Right lobe of liver (tissue), 6 donors: Measurements from ENCODE around the gene SYNE3. TPM values are rescaled to one million over a fixed set of nuclear protein-coding genes. Genes with fewer than 3 reads are reported as not detected.

Experiments used
- ATAC-seq, 4 donors: fragments of 200-7000 bp; cut with Tn5 transposase; one replicate each; pipeline ENCODE4 v1.9.1; 2020; ENCODE audit warnings: mild to moderate bottlenecking in 4 of 4, moderate library complexity in 4 of 4
- DNase-seq, 3 donors: peaks; one replicate each; pipeline ENCODE4 v3.0.0-alpha.2; 2020
- H3K27ac ChIP-seq, 3 donors: fragments of 200-600 bp; one replicate each; pipeline ENCODE4 v1.8.0; 2022
- H3K27me3 ChIP-seq, 2 donors: fragments of 200-600 bp; one replicate each; pipeline ENCODE4 v1.8.0; 2022
- H3K36me3 ChIP-seq, 4 donors: fragments of 200-600 bp; sonication (generic) in 1 of 4; one replicate each; pipeline versions ENCODE4 v1.5.1 to v1.8.0; 2017 to 2022; ENCODE audit warnings: control low read depth in 1 of 4
- H3K4me1 ChIP-seq, 4 donors: fragments of 200-600 bp; sonication (generic) in 1 of 4; one replicate each; pipeline versions ENCODE4 v1.5.1 to v1.8.0; 2017 to 2022; ENCODE audit warnings: control low read depth in 1 of 4
- H3K4me3 ChIP-seq, 3 donors: fragments of 200-600 bp; one replicate each; pipeline ENCODE4 v1.8.0; 2022
- H3K9me3 ChIP-seq, 4 donors: fragments of 200-600 bp; sonication (generic) in 1 of 4; one replicate each; pipeline versions ENCODE4 v1.5.1 to v1.8.0; 2017 to 2022; ENCODE audit warnings: control low read depth in 1 of 4
- CTCF ChIP-seq, 4 donors: fragments of 200-600 bp in 3 of 4; fragments of 450-650 bp in 1 of 4; IDR thresholded peaks; one replicate each; pipeline versions ENCODE4 v1.5.1 to v1.8.0; 2016 to 2022; ENCODE audit warnings: antibody characterized with exemption in 4 of 4, mild to moderate bottlenecking in 2 of 4
- POLR2A ChIP-seq: fragments of 450-650 bp; IDR thresholded peaks from one replicate; pipeline ENCODE4 v1.6.1; 2017; ENCODE audit warnings: antibody characterized with exemption, mild to moderate bottlenecking
- WGBS: methylation state at CpG from one replicate; pipeline ENCODE4 v1.1.6; 2018; ENCODE audit warnings: low coverage, low lambda C conversion rate; ENCODE audit not compliant: insufficient coverage; ENCODE audit errors: missing lambda C conversion rate; 5-methylcytosine and 5-hydroxymethylcytosine counted together
- intact Hi-C, 2 donors: fragments of 100-400 bp; cut with DNase I; formaldehyde crosslinking; loops; one replicate each; pipeline versions ENCODE4 v1.11.2 to v1.14.1; 2022
- total RNA-seq, 6 experiments: library from RNA; depleted of rRNA in 2 of 6; stranded (reverse); fragments of >200 nt in 2 of 6; fragmentation: NEBNext Ultra II Directional in 3 of 6; extraction: Animal tissue kit (Norgen Biotek cat#: 25700) in 3 of 6; gene quantifications; one replicate each; pipeline versions ENCODE4 v1.1.0 to v1.2.4, GENCODE V29; 2016 to 2023
- donor health status: DM: no; HTN: yes; CAD: no.
- donor health status: DM: no; HTN: no; CAD: no.
- donor health status: DM: no; HTN: no; CAD: no.
- donor health status: DM: no; HTN: yes; CAD: no.
- donor health status: DM: no; HTN: yes; CAD: no.

SYNE3 gene
- total RNA-seq, 6 experiments from 2014 or later, result 3.7 to 11.6 (median 5.0) TPM

- 82% methylated on average over 1 of the region's 9 CpGs for WGBS
- Histone ChIP-seq H3K27ac (no peak overlapping the region), H3K27me3 (no peaks in the 10 kb centered on the region), H3K9me3 (no peaks in the 10 kb centered on the region), H3K4me3 (no peak overlapping the region), H3K36me3 (no peaks in the 10 kb centered on the region), H3K4me1 (peaks cover 0 to 24% (median 0%) of the 10 kb centered on the region in 4 donors)
- DNase-seq (no peak), ATAC-seq (no peak)
- TF ChIP-seq POLR2A, result no peak
- no peak for TF ChIP-seq CTCF (IDR thresholded peaks at IDR 0.05)
- intact Hi-C loops, result no loop called here
Measured at GRCh38 chr14:95480887-95481226, 35.6 kb downstream of the SYNE3 start.

- WGBS, result 74% methylated on average over 5 of the region's 11 CpGs
- Histone ChIP-seq H3K36me3 (no peaks in the 10 kb centered on the region), H3K27ac (no peak overlapping the region), H3K9me3 (no peaks in the 10 kb centered on the region), H3K4me1 (peaks cover 0 to 24% (median 0%) of the 10 kb centered on the region in 4 donors), H3K27me3 (no peaks in the 10 kb centered on the region), H3K4me3 (no peak overlapping the region)
- intact Hi-C loops, result no loop called here
- ATAC-seq, result peak; percentile 19 to 43 (median 30)
- no peak for DNase-seq
- TF ChIP-seq POLR2A (no peak), CTCF (IDR thresholded peaks at IDR 0.05) (no peak)
Measured at GRCh38 chr14:95480109-95480886, 36.2 kb downstream of the SYNE3 start.

GRCh38 chr14:95479494-95479893 is 37.0 kb downstream of the SYNE3 start:
- WGBS, result no CpG with 5 or more reads among the region's 4 CpGs
- ATAC-seq (peak in 3 of 4 donors; percentile 2 to 23 (median 19)), DNase-seq (no peak)
- intact Hi-C loops, result no loop called here
- Histone ChIP-seq H3K27me3 (no peaks in the 10 kb centered on the region), H3K4me1 (peaks cover 0 to 17% (median 0%) of the 10 kb centered on the region in 4 donors), H3K27ac (no peak overlapping the region), H3K4me3 (no peak overlapping the region), H3K36me3 (peaks cover 0 to 5% (median 0%) of the 10 kb centered on the region in 4 donors), H3K9me3 (no peaks in the 10 kb centered on the region)
- no peak for TF ChIP-seq CTCF (IDR thresholded peaks at IDR 0.05)
- TF ChIP-seq POLR2A, result no peak

GRCh38 chr14:95478818-95479217 is 37.6 kb downstream of the SYNE3 start:
- DNase-seq, result no peak
- no peak for TF ChIP-seq CTCF (IDR thresholded peaks at IDR 0.05)
- no peak for TF ChIP-seq POLR2A
- Histone ChIP-seq H3K27me3 (no peaks in the 10 kb centered on the region), H3K4me3 (no peak overlapping the region), H3K36me3 (peaks cover 0 to 7% (median 0%) of the 10 kb centered on the region in 4 donors), H3K27ac (no peak overlapping the region), H3K4me1 (peaks cover 0 to 10% (median 0%) of the 10 kb centered on the region in 4 donors), H3K9me3 (no peaks in the 10 kb centered on the region)
- intact Hi-C loops, result no loop called here
- ATAC-seq, result no peak
- WGBS, result no CpG with 5 or more reads among the region's 4 CpGs
